IPS DF 6.9 (cell line): ENCODE data around the gene GFPT2.
A peak's percentile ranks its signal among the peaks of the same experiment; 100 is the strongest.

Experiments
- DNase-seq: peaks from one replicate; pipeline ENCODE4 v3.0.0-alpha.2; 2013; ENCODE audit warnings: low read depth, low spot score
- H3K27ac ChIP-seq: one replicate; pipeline ENCODE4 v1.5.1; 2013; ENCODE audit warnings: low read length, control low read depth
- H3K27me3 ChIP-seq: 2 replicates; pipeline ENCODE4 v1.6.1; 2013; ENCODE audit warnings: mild to moderate bottlenecking, low read length; ENCODE audit not compliant: control insufficient read depth, insufficient read depth
- H3K36me3 ChIP-seq: 2 replicates; pipeline ENCODE4 v1.6.1; 2013; ENCODE audit warnings: low read length; ENCODE audit not compliant: control insufficient read depth, insufficient read depth
- H3K4me1 ChIP-seq: 2 replicates; pipeline ENCODE4 v1.6.1; 2013; ENCODE audit warnings: low read length; ENCODE audit not compliant: control insufficient read depth, insufficient read depth
- H3K4me3 ChIP-seq: 2 replicates; pipeline ENCODE4 v1.5.1; 2013; ENCODE audit warnings: mild to moderate bottlenecking, low read length
- H3K9me3 ChIP-seq: 2 replicates; pipeline ENCODE4 v1.6.1; 2013; ENCODE audit warnings: low read length, inconsistent platforms; ENCODE audit not compliant: control insufficient read depth, insufficient read depth
- WGBS: extraction: QIAGEN DNeasy Blood & Tissue Kit; methylation state at CpG from one replicate; pipeline ENCODE4 v1.1.7; 2013; ENCODE audit warnings: mixed read lengths, missing lambda C conversion rate; ENCODE audit not compliant: insufficient read length, insufficient coverage; 5-methylcytosine and 5-hydroxymethylcytosine counted together

The GFPT2 gene

GRCh38 chr5:180294411-180294810 lies 58.7 kb downstream of the GFPT2 start:
- H3K27ac ChIP-seq = no peak overlapping the region
- no CpG with 5 or more reads among the region's 7 CpGs for WGBS
- no peaks in the 10 kb centered on the region for H3K36me3 ChIP-seq
- no peaks in the 10 kb centered on the region for H3K9me3 ChIP-seq
- no peak overlapping the region for H3K4me3 ChIP-seq
- H3K27me3 ChIP-seq = no peaks in the 10 kb centered on the region
- H3K4me1 ChIP-seq = peaks cover 7% of the 10 kb centered on the region; the same call in 1 of the 2 replicates
- DNase-seq = no peak

DNA sequence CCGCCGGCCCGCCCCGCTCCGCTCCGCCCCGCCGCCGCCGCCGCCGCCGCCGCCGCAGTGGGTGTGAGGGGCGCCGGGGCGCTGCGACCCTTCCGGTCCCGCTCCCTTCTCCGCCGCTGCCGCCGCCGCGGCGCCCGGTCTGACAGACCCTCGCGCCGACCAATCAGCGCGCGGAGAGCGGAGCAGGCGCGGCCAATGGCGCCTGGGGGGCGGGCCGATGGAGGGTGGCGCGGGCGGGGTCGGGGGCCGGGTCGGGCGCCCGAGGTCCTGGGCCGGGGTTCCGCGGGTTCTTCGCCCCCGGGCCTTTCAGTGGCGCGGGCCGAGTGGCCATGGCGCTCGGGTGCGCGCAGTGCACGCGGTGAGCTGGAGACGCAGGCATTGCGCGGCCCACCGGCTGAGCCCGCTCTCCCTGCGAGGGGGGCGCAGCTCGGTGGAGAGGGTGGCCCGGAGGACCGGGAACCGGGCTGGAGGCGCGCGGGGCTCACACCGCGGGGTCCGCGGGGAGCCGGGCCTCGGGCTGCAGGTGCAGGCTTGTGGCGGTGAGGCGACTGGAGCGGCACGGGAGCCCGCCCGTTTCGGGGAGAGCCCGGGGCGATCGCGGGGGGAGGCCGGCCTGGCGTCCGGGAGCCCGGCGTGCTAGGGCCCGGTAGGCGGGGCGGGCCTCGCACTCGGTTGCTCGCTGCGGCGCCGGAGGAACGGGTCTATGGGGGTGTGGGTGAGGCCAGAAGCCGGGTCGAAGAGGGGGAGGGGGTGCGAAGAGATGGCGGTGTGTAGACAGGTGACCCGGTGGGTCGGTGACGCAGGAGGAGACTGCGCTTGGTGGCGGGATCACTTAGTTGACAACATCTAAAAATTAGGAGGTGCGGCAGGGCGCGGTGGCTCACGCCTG lies 60.9 kb downstream of the GFPT2 start, which contains the start of gene MAPK9:
MAPK9 (minus strand) TSS at position 141 of the 889 bp plus-strand sequence. CDS start 11,522 bp downstream, outside the sequence.
- DNase-seq = no peak

DNA sequence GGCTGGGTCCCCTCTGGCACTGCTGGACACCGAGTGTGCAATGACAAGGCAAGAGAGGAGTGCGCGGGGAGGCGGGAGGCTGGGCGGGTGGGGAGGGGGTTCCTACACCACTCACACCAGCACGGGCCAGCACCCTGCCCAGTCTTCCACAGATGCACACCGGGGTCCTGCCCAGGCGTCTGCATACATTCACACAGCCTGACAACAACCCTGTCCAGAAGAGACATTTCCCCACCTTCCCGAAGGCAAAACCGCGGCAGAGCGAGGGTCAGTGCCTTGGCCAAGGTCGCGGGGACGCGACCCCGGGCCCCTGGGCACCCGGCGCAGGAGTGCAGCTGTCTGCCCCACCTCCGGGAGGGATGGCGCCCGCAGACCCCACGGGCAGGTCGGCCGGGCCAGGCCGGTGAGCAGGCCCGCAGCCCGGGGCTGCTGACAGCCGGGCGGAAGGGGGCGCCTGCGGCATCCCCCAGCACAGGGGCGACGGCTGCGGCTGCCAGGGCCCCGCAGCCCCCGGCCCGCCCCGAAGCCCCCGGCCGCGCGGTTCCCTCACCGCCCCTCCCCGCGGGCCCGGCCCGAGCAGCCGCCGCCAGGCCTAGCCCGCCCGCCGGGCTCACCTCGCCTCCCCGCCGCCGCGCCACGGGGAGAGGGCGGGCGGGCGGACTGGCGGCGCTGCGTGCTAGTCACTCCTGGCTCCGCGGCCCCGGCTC lies 61.7 kb downstream of the GFPT2 start:
- Histone ChIP-seq H3K9me3 (no peaks in the 10 kb centered on the region), H3K4me3 (peak overlapping the region; percentile 54), H3K36me3 (no peaks in the 10 kb centered on the region), H3K27ac (no peak overlapping the region), H3K27me3 (no peaks in the 10 kb centered on the region), H3K4me1 (peaks cover 7% of the 10 kb centered on the region; the same call in 1 of the 2 replicates)
- WGBS = no CpG with 5 or more reads among the region's 68 CpGs
- DNase-seq = no peak

More for the DNA sequence above, 60.9 kb downstream of the GFPT2 start, which contains the start of gene MAPK9:
- no peaks in the 10 kb centered on the region for H3K9me3 ChIP-seq
- peaks cover 7% of the 10 kb centered on the region; the same call in 1 of the 2 replicates for H3K4me1 ChIP-seq
- no peaks in the 10 kb centered on the region for H3K27me3 ChIP-seq
- H3K4me3 ChIP-seq = peak within 1 kb of the TSS; percentile 54
- no peak within 1 kb of the TSS for H3K27ac ChIP-seq
- H3K36me3 ChIP-seq = no peaks in the 10 kb centered on the region
- no CpG with 5 or more reads among the region's 122 CpGs for WGBS

- Histone ChIP-seq H3K27ac (no peak overlapping the region), H3K36me3 (no peaks in the 10 kb centered on the region)
- WGBS = no CpG with 5 or more reads among the region's 13 CpGs
Measured at GRCh38 chr5:180290568-180291233, 62.4 kb downstream of the GFPT2 start.

GRCh38 chr5:180289966-180290365 lies 63.2 kb downstream of the GFPT2 start:
- H3K27me3 ChIP-seq = no peaks in the 10 kb centered on the region
- H3K4me1 ChIP-seq = peaks cover 7% of the 10 kb centered on the region; the same call in 1 of the 2 replicates
- no peak overlapping the region for H3K4me3 ChIP-seq
- H3K36me3 ChIP-seq = no peaks in the 10 kb centered on the region
- H3K9me3 ChIP-seq = no peaks in the 10 kb centered on the region
- no peak overlapping the region for H3K27ac ChIP-seq
- DNase-seq = no peak
- WGBS = no CpG with 5 or more reads among the region's 5 CpGs

More at GRCh38 chr5:180290568-180291233, 62.4 kb downstream of the GFPT2 start:
- no peak for DNase-seq
- no peaks in the 10 kb centered on the region for H3K27me3 ChIP-seq
- peaks cover 7% of the 10 kb centered on the region; the same call in 1 of the 2 replicates for H3K4me1 ChIP-seq
- no peaks in the 10 kb centered on the region for H3K9me3 ChIP-seq
- peak overlapping the region; percentile 54; the same call in 1 of the 2 replicates for H3K4me3 ChIP-seq

DNA sequence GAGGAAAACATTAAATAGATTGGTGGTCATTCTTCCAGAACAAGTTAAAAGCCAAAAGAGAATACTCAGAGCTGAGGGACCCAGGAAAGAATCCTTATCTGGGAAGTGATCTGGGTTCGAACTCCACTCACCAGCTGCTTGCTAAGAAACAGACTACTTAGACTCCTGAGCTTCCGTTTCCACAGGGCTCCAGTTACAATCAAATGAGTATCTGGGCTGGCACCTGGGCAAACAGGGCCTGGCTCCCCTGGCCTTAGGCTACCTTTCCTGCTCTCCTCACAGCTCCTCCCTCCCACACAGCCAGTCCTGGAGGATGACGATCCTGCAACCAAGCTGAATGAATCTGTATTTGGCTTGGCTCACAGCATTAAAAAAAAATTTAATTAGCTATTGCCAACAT lies 63.7 kb downstream of the GFPT2 start:
- no peak for DNase-seq
- Histone ChIP-seq H3K9me3 (no peaks in the 10 kb centered on the region), H3K27ac (no peak overlapping the region), H3K4me1 (peaks cover 6% of the 10 kb centered on the region; the same call in 1 of the 2 replicates), H3K4me3 (no peak overlapping the region), H3K36me3 (no peaks in the 10 kb centered on the region), H3K27me3 (no peaks in the 10 kb centered on the region)
- WGBS = no CpG with 5 or more reads among the region's 3 CpGs

- WGBS = no CpG with 5 or more reads among the region's 7 CpGs
- no peaks in the 10 kb centered on the region for H3K36me3 ChIP-seq
- H3K9me3 ChIP-seq = no peaks in the 10 kb centered on the region
Measured at GRCh38 chr5:180287868-180288267, 65.3 kb downstream of the GFPT2 start.

DNA sequence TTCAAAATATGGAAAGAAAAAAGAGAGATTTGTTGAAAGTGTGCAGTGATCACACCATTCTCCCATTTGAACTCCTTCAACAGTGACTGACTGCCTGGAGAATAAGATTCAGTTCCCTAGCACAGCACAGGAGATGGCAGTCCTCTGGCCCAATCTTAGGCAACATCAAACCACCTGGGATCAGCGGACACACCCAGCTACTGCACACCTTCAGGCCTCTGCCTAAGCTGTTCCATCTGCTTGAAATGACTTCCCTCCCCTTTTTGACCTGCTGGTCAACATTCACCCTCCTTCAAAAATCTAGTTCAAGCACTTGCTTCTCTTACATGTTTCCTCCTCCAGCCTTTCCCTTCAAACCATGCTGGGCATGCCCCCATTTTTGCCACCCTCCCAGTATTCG lies 65.7 kb downstream of the GFPT2 start:
- no peaks in the 10 kb centered on the region for H3K9me3 ChIP-seq
- no peaks in the 10 kb centered on the region for H3K27me3 ChIP-seq
- no CpG with 5 or more reads among the region's 2 CpGs for WGBS
- no peak for DNase-seq
- no peak overlapping the region for H3K4me3 ChIP-seq
- H3K36me3 ChIP-seq = no peaks in the 10 kb centered on the region
- 0 out of 2 replicates have a peak, but pooled peaks cover 1% of the 10 kb centered on the region for H3K4me1 ChIP-seq
- no peak overlapping the region for H3K27ac ChIP-seq

More at GRCh38 chr5:180287868-180288267, 65.3 kb downstream of the GFPT2 start:
- no peak for DNase-seq
- no peaks in the 10 kb centered on the region for H3K27me3 ChIP-seq
- H3K4me3 ChIP-seq = no peak overlapping the region
- H3K27ac ChIP-seq = no peak overlapping the region
- H3K4me1 ChIP-seq = 0 out of 2 replicates have a peak, but pooled peaks cover 1% of the 10 kb centered on the region

GRCh38 chr5:180284149-180284548 lies 69.0 kb downstream of the GFPT2 start:
- 0 out of 2 replicates have a peak, but pooled peaks cover 4% of the 10 kb centered on the region for H3K36me3 ChIP-seq

More at GRCh38 chr5:180284149-180284548, 69.0 kb downstream of the GFPT2 start:
- Histone ChIP-seq H3K9me3 (no peaks in the 10 kb centered on the region), H3K27me3 (no peaks in the 10 kb centered on the region), H3K4me1 (no peaks in the 10 kb centered on the region), H3K27ac (no peak overlapping the region), H3K4me3 (no peak overlapping the region)
- no CpG with 5 or more reads among the region's 10 CpGs for WGBS
- DNase-seq = no peak
